ENCODE measurements around the gene NDUFB5. TPM values are rescaled to one million over a fixed set of nuclear protein-coding genes. Genes with fewer than 3 reads are reported as not detected.

The NDUFB5 gene
- polyA plus RNA-seq, 1 of the 3 experiments (the other 2 are of a cell fraction): 35.3 TPM

DNA sequence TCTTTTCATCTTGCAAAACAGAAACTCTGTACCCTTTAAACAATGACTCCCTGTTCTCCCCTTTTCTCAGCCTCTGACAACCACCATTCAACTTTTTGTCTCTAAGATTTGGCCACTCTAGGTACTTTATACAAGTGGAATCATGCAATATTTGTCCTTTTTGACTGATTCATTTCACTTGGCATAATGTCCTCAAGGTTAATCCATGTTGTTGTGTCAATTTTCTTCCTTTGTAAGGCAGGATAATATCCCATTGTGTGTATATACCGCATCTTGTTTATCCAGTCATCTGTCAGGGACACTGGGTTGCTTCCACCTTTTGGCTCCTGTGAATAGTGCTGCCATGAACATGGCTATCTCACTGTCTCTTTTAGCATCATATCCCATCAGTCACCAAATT is 58.5 kb downstream of the NDUFB5 start:
- peaks cover 63% of the 10 kb centered on the region for H4K20me1 ChIP-seq (ENCODE audit: insufficient read depth)
- TF ChIP-seq JUND (IDR thresholded peaks at IDR 0.05) (no peak), SMC3 (IDR thresholded peaks at IDR 0.05; ENCODE audit: low read depth, low read length) (no peak), FOSL2 (IDR thresholded peaks at IDR 0.05; ENCODE audit: borderline replicate concordance, low read depth) (no peak), NFIC (IDR thresholded peaks at IDR 0.05; ENCODE audit: borderline replicate concordance) (no peak), YY1 (IDR thresholded peaks at IDR 0.05; ENCODE audit: low read depth) (no peak), EP300 (IDR thresholded peaks at IDR 0.05; ENCODE audit: borderline replicate concordance in 1 of 2, low read depth in 1 of 2, low read length in 1 of 2) (no peak), POLR2AphosphoS5 (IDR thresholded peaks at IDR 0.05; ENCODE audit: low read depth, low read length) (no peak), TEAD4 (IDR thresholded peaks at IDR 0.05; ENCODE audit: borderline replicate concordance, insufficient read depth) (no peak), ELF1 (IDR thresholded peaks at IDR 0.05) (no peak), RCOR1 (IDR thresholded peaks at IDR 0.05; ENCODE audit: low read length) (no peak), MXI1 (IDR thresholded peaks at IDR 0.05; ENCODE audit: low read depth, low read length) (no peak), SIN3A (IDR thresholded peaks at IDR 0.05; ENCODE audit: borderline replicate concordance, low read depth, low read length) (no peak), EZH2phosphoT487 (IDR thresholded peaks at IDR 0.05; ENCODE audit: borderline replicate concordance, low read depth) (no peak), RXRA (IDR thresholded peaks at IDR 0.05; ENCODE audit: borderline replicate concordance, low read depth) (no peak), NRF1 (IDR thresholded peaks at IDR 0.05; ENCODE audit: low read depth, low read length) (no peak), RAD21 (IDR thresholded peaks at IDR 0.05; ENCODE audit: low read length) (no peak)
- TF ChIP-seq, protein P1, sequence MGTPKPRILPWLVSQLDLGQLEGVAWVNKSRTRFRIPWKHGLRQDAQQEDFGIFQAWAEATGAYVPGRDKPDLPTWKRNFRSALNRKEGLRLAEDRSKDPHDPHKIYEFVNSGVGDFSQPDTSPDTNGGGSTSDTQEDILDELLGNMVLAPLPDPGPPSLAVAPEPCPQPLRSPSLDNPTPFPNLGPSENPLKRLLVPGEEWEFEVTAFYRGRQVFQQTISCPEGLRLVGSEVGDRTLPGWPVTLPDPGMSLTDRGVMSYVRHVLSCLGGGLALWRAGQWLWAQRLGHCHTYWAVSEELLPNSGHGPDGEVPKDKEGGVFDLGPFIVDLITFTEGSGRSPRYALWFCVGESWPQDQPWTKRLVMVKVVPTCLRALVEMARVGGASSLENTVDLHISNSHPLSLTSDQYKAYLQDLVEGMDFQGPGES (IDR thresholded peaks at IDR 0.05; ENCODE audit: low read depth, low read length): no peak
- TF ChIP-seq, protein P2, sequence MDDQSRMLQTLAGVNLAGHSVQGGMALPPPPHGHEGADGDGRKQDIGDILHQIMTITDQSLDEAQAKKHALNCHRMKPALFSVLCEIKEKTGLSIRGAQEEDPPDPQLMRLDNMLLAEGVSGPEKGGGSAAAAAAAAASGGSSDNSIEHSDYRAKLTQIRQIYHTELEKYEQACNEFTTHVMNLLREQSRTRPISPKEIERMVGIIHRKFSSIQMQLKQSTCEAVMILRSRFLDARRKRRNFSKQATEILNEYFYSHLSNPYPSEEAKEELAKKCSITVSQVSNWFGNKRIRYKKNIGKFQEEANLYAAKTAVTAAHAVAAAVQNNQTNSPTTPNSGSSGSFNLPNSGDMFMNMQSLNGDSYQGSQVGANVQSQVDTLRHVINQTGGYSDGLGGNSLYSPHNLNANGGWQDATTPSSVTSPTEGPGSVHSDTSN (IDR thresholded peaks at IDR 0.05): no peak
- TF ChIP-seq, protein P3, sequence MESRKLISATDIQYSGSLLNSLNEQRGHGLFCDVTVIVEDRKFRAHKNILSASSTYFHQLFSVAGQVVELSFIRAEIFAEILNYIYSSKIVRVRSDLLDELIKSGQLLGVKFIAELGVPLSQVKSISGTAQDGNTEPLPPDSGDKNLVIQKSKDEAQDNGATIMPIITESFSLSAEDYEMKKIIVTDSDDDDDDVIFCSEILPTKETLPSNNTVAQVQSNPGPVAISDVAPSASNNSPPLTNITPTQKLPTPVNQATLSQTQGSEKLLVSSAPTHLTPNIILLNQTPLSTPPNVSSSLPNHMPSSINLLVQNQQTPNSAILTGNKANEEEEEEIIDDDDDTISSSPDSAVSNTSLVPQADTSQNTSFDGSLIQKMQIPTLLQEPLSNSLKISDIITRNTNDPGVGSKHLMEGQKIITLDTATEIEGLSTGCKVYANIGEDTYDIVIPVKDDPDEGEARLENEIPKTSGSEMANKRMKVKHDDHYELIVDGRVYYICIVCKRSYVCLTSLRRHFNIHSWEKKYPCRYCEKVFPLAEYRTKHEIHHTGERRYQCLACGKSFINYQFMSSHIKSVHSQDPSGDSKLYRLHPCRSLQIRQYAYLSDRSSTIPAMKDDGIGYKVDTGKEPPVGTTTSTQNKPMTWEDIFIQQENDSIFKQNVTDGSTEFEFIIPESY (IDR thresholded peaks at IDR 0.05; ENCODE audit: borderline replicate concordance, low read depth): no peak
- TF ChIP-seq, protein P4, sequence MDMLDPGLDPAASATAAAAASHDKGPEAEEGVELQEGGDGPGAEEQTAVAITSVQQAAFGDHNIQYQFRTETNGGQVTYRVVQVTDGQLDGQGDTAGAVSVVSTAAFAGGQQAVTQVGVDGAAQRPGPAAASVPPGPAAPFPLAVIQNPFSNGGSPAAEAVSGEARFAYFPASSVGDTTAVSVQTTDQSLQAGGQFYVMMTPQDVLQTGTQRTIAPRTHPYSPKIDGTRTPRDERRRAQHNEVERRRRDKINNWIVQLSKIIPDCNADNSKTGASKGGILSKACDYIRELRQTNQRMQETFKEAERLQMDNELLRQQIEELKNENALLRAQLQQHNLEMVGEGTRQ (IDR thresholded peaks at IDR 0.05; ENCODE audit: borderline replicate concordance, low read depth, low read length): no peak
- CTCF ChIA-PET: no interaction called here

More for the DNA sequence above, 58.5 kb downstream of the NDUFB5 start:
- Histone ChIP-seq H3K9ac (no peak overlapping the region), H3K9me2 (no peaks in the 10 kb centered on the region), H3K27me3 (ENCODE audit: insufficient read depth) (no peaks in the 10 kb centered on the region), H3K79me2 (ENCODE audit: insufficient read depth) (peaks cover 100% of the 10 kb centered on the region), H2AFZ (ENCODE audit: low read depth) (no peak overlapping the region), H3K9me3 (no peaks in the 10 kb centered on the region), H3K36me3 (replicated peaks in 1 of 2; ENCODE audit: control insufficient read depth in 1 of 2, insufficient read depth in 2 of 2, low read length in 1 of 2) (peaks cover 0 to 3% of the 10 kb centered on the region in 2 experiments), H3K27ac (ENCODE audit: low read depth in 2 of 2, low read length in 1 of 2) (no peak overlapping the region), H3F3A (replicated peaks; ENCODE audit: insufficient read depth) (peaks cover 5% of the 10 kb centered on the region), H3K4me1 (ENCODE audit: control insufficient read depth in 1 of 2, insufficient read depth in 2 of 2, low read depth in 1 of 2, low read length in 1 of 2) (peaks cover 5 to 12% of the 10 kb centered on the region in 2 experiments; a peak in 2 of 4 replicates), H3K4me2 (no peak overlapping the region), H3K4me3 (ENCODE audit: low read depth in 2 of 2, low read length in 1 of 2) (no peak overlapping the region)
- WGBS (ENCODE audit: low lambda C conversion rate): 100% methylated on average over 1 of the region's 1 CpG
- no peak for DNase-seq
- POLR2A ChIA-PET: no interaction called here
